Ishikawa (cell line): ENCODE results near the gene SH3YL1.

Source experiments
- CEBPB ChIP-seq: IDR thresholded peaks from 2 replicates; pipeline ENCODE4 v1.6.1; 2012
- CREB1 ChIP-seq: IDR thresholded peaks from 2 replicates; pipeline ENCODE4 v1.6.1; 2012; ENCODE audit warnings: low read depth
- EGR1 ChIP-seq: IDR thresholded peaks from 2 replicates; pipeline ENCODE4 v1.6.1; 2012
- EP300 ChIP-seq: IDR thresholded peaks from 2 replicates; pipeline ENCODE4 v1.6.1; 2012; ENCODE audit warnings: borderline replicate concordance
- FOXM1 ChIP-seq: IDR thresholded peaks from 2 replicates; pipeline ENCODE4 v1.6.1; 2012; ENCODE audit warnings: low read depth, borderline replicate concordance
- NFIC ChIP-seq: IDR thresholded peaks from 2 replicates; pipeline ENCODE4 v1.6.1; 2012
- RAD21 ChIP-seq: IDR thresholded peaks from 2 replicates; pipeline ENCODE4 v1.6.1; 2012; ENCODE audit warnings: low read depth
- TAF1 ChIP-seq: IDR thresholded peaks from 2 replicates; pipeline ENCODE4 v1.6.1; 2012; ENCODE audit warnings: low read depth, mild to moderate bottlenecking
- TCF12 ChIP-seq: IDR thresholded peaks from 2 replicates; pipeline ENCODE4 v1.6.1; 2012; ENCODE audit warnings: low read depth
- TEAD4 ChIP-seq: IDR thresholded peaks from 2 replicates; pipeline ENCODE4 v1.6.1; 2012
- YY1 ChIP-seq: IDR thresholded peaks from 2 replicates; pipeline ENCODE4 v1.6.1; 2012; ENCODE audit warnings: low read depth
- ZBTB7A ChIP-seq: IDR thresholded peaks from 2 replicates; pipeline ENCODE4 v1.6.1; 2012; ENCODE audit warnings: low read depth
- TF ChIP-seq, protein P1 (sequence below): IDR thresholded peaks from 2 replicates; pipeline ENCODE4 v1.6.1; 2012
- TF ChIP-seq, protein P2 (sequence below): IDR thresholded peaks from 2 replicates; pipeline ENCODE4 v1.6.1; 2012
- TF ChIP-seq, protein P3 (sequence below): IDR thresholded peaks from 2 replicates; pipeline ENCODE4 v1.6.1; 2012; ENCODE audit warnings: low read depth, mild to moderate bottlenecking

Gene SH3YL1

DNA sequence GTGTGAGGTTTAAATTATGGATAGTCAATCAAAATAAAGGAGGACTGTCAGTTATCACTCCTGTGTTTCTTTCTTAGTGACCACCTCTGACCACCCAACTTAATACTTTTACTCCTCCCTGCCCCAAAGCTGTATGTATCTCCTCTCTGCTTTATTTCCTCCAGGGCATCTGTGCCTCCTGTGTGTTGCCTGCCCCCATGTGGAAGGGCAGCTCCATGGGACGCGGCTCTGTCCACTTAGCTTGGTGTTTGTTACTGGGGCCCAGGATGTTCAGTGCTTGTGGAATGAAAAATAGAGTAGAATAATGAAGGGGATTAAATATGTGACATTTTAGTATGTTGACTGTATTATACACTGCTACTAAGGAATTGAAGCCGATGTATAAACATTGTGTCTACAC is 10.7 kb upstream of the SH3YL1 start:
- TF ChIP-seq TAF1: no peak
- TF ChIP-seq YY1: no peak
- TF ChIP-seq CREB1: no peak
- TF ChIP-seq RAD21: no peak
- no peak for TF ChIP-seq FOXM1
- no peak for TF ChIP-seq TCF12
- TF ChIP-seq, protein P1, sequence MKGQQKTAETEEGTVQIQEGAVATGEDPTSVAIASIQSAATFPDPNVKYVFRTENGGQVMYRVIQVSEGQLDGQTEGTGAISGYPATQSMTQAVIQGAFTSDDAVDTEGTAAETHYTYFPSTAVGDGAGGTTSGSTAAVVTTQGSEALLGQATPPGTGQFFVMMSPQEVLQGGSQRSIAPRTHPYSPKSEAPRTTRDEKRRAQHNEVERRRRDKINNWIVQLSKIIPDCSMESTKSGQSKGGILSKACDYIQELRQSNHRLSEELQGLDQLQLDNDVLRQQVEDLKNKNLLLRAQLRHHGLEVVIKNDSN: no peak
- no peak for TF ChIP-seq EGR1
- TF ChIP-seq, protein P2, sequence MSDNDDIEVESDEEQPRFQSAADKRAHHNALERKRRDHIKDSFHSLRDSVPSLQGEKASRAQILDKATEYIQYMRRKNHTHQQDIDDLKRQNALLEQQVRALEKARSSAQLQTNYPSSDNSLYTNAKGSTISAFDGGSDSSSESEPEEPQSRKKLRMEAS: no peak
- no peak for TF ChIP-seq NFIC
- TF ChIP-seq TEAD4: no peak
- TF ChIP-seq EP300: no peak
- no peak for TF ChIP-seq CEBPB
- TF ChIP-seq ZBTB7A: no peak
- TF ChIP-seq, protein P3, sequence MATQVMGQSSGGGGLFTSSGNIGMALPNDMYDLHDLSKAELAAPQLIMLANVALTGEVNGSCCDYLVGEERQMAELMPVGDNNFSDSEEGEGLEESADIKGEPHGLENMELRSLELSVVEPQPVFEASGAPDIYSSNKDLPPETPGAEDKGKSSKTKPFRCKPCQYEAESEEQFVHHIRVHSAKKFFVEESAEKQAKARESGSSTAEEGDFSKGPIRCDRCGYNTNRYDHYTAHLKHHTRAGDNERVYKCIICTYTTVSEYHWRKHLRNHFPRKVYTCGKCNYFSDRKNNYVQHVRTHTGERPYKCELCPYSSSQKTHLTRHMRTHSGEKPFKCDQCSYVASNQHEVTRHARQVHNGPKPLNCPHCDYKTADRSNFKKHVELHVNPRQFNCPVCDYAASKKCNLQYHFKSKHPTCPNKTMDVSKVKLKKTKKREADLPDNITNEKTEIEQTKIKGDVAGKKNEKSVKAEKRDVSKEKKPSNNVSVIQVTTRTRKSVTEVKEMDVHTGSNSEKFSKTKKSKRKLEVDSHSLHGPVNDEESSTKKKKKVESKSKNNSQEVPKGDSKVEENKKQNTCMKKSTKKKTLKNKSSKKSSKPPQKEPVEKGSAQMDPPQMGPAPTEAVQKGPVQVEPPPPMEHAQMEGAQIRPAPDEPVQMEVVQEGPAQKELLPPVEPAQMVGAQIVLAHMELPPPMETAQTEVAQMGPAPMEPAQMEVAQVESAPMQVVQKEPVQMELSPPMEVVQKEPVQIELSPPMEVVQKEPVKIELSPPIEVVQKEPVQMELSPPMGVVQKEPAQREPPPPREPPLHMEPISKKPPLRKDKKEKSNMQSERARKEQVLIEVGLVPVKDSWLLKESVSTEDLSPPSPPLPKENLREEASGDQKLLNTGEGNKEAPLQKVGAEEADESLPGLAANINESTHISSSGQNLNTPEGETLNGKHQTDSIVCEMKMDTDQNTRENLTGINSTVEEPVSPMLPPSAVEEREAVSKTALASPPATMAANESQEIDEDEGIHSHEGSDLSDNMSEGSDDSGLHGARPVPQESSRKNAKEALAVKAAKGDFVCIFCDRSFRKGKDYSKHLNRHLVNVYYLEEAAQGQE: no peak

DNA sequence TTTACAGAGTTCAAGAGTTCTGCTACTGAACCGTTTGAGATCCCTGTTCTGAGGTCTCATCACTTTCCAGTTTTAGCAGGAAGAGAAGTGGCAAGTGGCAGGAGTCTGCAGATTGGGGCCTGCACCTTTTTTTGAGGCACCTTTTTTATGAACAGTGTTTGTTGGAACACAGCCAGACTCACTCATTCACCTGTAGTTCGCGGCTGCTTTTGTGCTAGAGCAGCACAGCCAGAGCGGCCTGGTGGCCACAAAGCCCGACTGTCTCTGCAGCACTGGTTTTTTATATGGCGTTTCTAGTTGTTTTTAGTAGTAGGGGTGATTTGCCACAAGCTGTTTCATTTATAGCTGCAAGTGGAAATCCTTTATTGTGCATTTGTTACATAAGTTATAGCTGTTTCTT is 9.5 kb upstream of the SH3YL1 start:
- TF ChIP-seq CEBPB (no peak), NFIC (no peak; the same call in 1 of the 2 replicates)

DNA sequence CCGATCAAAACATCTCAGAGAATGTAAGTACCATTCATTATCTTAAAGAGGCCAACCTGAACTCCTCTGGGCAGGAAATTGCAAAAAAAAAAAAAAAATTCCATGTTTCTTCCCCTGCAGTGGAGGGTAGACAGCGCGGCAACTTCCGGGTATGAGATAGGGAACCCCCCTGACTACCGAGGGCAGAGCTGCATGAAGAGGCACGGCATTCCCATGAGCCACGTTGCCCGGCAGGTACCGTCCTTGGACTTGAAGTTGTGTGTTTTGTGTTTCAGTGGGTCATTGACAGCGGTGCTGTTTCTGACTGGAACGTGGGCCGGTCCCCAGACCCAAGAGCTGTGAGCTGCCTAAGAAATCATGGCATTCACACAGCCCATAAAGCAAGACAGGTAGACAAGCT is 8.1 kb upstream of the SH3YL1 start:
- TF ChIP-seq, protein P1: no peak
- TF ChIP-seq, protein P2: no peak
- TF ChIP-seq EP300 (no peak), RAD21 (no peak), EGR1 (no peak), NFIC (no peak), CREB1 (no peak), YY1 (no peak), FOXM1 (no peak), TEAD4 (no peak), ZBTB7A (no peak), TAF1 (no peak), TCF12 (no peak)
- TF ChIP-seq, protein P3: no peak

DNA sequence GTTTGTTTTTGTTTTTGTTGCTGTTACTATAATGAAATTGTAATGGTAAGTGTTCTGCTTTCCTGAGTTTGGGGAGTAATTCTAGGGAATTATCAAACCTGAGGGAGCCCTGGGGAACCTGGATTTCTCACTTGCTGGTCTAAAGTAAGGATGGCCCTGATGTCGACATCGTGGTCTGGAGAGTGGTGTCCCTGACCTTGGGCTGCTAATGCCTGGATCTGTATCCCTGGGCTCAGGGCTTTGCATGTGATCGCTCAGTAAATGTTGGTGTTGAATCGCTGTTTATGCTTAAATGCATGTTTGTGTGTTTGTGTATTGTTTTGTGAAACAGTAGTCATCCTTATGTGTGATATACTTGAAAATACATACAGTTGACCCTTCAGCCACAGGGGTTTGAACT is 7.0 kb upstream of the SH3YL1 start:
- TF ChIP-seq EGR1: no peak
- TF ChIP-seq, protein P3: no peak
- TF ChIP-seq FOXM1: no peak
- TF ChIP-seq ZBTB7A: no peak
- TF ChIP-seq EP300: no peak
- TF ChIP-seq, protein P2: no peak
- no peak for TF ChIP-seq CEBPB
- TF ChIP-seq TAF1: no peak
- TF ChIP-seq, protein P1: no peak
